ENCODE measurements around the gene ZNF639. TPM values are rescaled to one million over a fixed set of nuclear protein-coding genes. Genes with fewer than 3 reads are reported as not detected.

ZNF639 gene
- total RNA-seq, 2 donors from 2014 or later: 22.0 to 33.4 TPM

DNA sequence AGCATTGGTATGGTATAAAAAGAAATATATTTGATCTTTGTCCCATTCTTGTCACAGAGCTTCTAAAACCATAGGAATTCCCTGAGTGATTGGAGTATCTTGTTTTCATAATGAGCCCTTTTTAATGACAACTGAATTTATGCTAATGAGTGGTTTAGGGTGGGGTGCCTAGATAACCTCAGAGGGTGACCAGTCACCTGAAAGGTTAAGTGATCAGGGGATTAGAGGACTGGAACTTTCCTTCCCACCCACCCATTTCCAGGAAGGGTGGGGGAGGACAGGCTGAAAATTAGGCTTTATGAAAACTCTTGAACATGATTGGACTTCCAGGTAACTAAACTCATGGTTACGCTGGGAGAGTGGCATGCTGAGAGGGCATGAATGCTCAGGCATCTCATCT lies 33.2 kb downstream of the ZNF639 start:
- DNase-seq (ENCODE audit: low spot score in 2 of 2) (no peak), ATAC-seq (no peak)
- Mint-ChIP-seq H3K27ac (no peak overlapping the region), H3K9me3 (no peaks in the 10 kb centered on the region), H3K36me3 (peaks cover 4 to 47% of the 10 kb centered on the region in 2 donors)

DNA sequence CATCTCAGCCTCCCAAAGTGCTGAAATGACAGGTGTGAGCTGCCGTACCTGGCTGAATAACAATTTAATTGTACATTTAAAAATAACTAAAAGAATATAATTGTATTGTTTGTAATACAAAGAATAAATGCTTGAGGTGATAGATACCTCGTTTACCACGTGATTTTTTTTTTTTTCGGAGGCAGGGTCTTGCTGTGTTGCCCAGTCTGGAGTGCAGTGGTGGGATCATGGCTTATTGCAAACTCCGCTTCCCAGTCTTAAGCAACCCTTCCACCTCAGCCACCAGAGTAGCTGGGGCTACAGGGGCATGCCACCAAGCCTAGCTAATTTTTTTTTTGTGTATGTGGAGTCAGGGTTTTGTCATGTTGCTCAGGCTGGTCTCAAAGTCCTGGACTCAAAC lies 40.5 kb downstream of the ZNF639 start:
- ATAC-seq (no peak), DNase-seq (ENCODE audit: low spot score in 2 of 2) (no peak)
- H3K27ac Mint-ChIP-seq: no peak overlapping the region
- H3K9me3 Mint-ChIP-seq: no peaks in the 10 kb centered on the region
- H3K36me3 Mint-ChIP-seq: peaks cover 9 to 11% of the 10 kb centered on the region in 2 donors

DNA sequence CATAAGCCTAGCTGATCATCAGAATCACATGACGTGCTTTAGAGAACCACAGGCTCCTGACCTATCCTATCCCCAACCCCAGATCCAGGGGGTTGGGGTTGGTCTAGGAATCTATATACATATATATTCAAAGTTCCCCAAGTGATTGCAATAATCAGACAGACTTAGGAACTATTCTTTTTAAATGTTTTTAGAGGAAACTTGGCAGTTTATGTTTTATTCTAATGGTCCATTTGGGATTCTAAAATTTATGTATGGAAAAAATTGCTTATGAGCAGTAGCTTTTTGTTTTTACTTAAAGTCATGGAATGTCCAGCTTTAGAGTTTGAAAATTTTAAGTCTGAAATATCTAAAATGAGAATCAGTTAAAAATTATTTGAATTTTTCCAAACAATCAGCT lies 46.8 kb downstream of the ZNF639 start:
- Mint-ChIP-seq H3K36me3 (no peaks in the 10 kb centered on the region), H3K27ac (no peak overlapping the region), H3K9me3 (no peaks in the 10 kb centered on the region)
- ATAC-seq: no peak
- DNase-seq (ENCODE audit: low spot score in 2 of 2): no peak

DNA sequence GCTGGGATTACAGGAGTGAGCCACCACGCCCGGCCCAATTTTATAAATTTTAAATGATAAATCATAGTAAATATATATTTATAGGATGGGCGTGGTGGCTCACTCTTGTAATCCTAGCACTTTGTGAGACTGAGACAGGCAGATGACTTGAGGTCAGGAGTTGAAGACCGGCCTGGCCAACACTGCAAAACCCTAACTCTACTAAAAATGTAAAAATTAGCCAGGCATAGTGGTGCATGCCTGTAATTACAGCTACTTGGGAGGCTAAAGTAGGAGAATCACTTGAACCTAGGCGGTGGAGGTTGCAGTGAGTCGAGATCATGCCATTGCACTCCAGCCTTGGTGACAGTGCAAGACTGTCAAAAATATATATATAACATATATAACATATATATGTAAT lies 51.1 kb downstream of the ZNF639 start:
- H3K27ac Mint-ChIP-seq: peak overlapping the region in 1 of 2 donors; percentile 36

DNA sequence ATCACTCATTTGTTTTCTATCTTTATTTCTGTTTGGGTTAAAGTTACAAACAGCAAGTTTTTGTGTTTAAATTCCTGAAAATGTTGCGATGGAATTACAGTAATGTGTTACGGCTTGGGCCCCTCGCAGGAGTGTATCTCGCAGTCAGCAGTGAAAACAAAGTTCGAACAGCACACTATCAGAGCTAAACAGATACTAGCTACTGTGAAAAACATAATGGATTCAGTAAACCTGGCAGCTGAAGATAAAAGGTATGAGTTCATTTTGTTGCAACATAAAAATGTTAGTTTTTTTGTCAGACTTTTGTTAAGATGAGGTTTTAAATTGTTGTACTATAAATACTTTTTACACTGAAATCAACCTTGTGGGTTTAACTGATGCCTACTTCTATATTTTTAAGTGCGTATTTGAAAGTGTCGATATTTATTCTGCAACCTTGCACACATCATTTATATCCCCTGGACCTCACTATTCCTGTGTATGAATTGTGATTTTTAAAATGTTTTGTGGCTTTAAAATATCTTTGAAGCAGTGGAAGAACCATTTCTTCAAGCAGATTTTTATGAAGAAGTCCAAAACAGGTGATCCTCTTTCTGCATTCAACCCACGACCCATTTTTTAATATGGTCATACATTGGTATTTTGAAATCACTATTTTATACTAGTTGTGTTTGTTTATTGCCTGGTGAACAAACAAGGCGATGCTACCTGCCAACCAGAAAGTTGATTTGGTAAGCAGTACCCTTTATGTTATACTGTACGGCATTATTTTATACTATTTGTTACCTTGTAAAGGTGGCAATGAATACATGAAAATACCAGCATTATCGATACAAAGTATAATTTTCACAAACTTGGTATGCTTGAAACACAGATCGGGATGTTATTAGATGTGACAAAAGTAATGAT lies 52.5 kb downstream of the ZNF639 start:
- DNase-seq (ENCODE audit: low spot score in 2 of 2): no peak
- ATAC-seq: no peak
- H3K9me3 Mint-ChIP-seq: no peaks in the 10 kb centered on the region
- H3K36me3 Mint-ChIP-seq: no peaks in the 10 kb centered on the region
- H3K27ac Mint-ChIP-seq: no peak overlapping the region

More for the DNA sequence above, 51.1 kb downstream of the ZNF639 start:
- DNase-seq (ENCODE audit: low spot score in 2 of 2) (no peak), ATAC-seq (no peak)
- no peaks in the 10 kb centered on the region for H3K9me3 Mint-ChIP-seq
- H3K36me3 Mint-ChIP-seq: no peaks in the 10 kb centered on the region

DNA sequence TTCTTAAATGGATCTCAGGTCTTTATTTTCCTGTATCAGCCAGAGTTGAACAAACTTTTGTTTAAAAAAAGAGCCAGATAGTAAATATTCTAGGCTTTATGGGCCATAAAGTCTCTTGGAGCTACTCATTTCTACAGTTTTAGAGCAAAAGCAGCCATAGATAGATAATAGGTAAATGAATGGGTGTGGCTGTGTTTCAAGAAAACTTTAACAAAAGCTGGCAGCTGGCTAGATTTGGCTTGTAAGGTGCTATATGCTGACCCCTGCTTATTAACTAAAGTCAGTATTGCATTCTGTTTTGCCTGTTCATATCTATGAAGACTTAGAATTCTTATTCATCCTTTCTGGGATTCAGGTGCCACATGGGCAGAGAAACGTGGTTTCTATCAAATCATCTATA lies 53.6 kb downstream of the ZNF639 start:
- no peaks in the 10 kb centered on the region for H3K9me3 Mint-ChIP-seq
- H3K27ac Mint-ChIP-seq: no peak overlapping the region
- ATAC-seq (no peak), DNase-seq (ENCODE audit: low spot score in 2 of 2) (no peak)
- peaks cover 6% of the 10 kb centered on the region in 2 donors for H3K36me3 Mint-ChIP-seq

Other genes with a start within 250 kb of the ZNF639 start
- 10 to 100 TPM in 1 of 2 donors, 1 to 10 TPM in 1; 9.0 to 16.0 TPM for gene PIK3CA, start 174.7 kb upstream of the ZNF639 start, total RNA-seq
- under 1 TPM; 0.43 to 0.55 TPM for gene KCNMB3, start 71.9 kb upstream of the ZNF639 start, total RNA-seq
- 10 to 100 TPM; 33.2 to 43.9 TPM for gene MFN1, start 24.7 kb downstream of the ZNF639 start, total RNA-seq
- 1 to 10 TPM in 1 of 2 donors, under 1 TPM in 1; 0.59 to 1.8 TPM for gene GNB4, start 128.4 kb downstream of the ZNF639 start, total RNA-seq
- 100 to 1,000 TPM in 1 of 2 donors, 10 to 100 TPM in 1; 89.2 to 132 TPM for gene ACTL6A, start 239.9 kb downstream of the ZNF639 start, total RNA-seq

Data from activated naive CD4-positive, alpha-beta T cell treated with anti-CD3 and anti-CD28 coated beads, Interleukin-2, amount 50 U/mL, for 72 hours (primary cell).